KOPT-K1 (cell line): ENCODE measurements around the gene PELI1.

Source experiments
- H3K27ac ChIP-seq: fragments of 200-600 bp; sonication (generic); 2 replicates; pipeline ENCODE4 v1.5.1; 2016; ENCODE audit warnings: antibody characterized with exemption, mild to moderate bottlenecking, low read depth, low read length; ENCODE audit not compliant: poor library complexity, severe bottlenecking
- H3K36me3 ChIP-seq: fragments of 200-600 bp; sonication (generic); 2 replicates; pipeline ENCODE4 v1.5.1; 2017; ENCODE audit warnings: antibody characterized with exemption, mild to moderate bottlenecking, low read length, moderate library complexity; ENCODE audit not compliant: insufficient read depth
- H3K9me3 ChIP-seq: fragments of 200-600 bp; sonication (generic); 2 replicates; pipeline ENCODE4 v1.5.1; 2017; ENCODE audit warnings: antibody characterized with exemption, low read length, mild to moderate bottlenecking; ENCODE audit not compliant: insufficient read depth, poor library complexity, severe bottlenecking

PELI1 gene

GRCh38 chr2:64166637-64167420 lies 22.6 kb upstream of the PELI1 start:
- Histone ChIP-seq H3K9me3 (no peaks in the 10 kb centered on the region), H3K27ac (no peak overlapping the region), H3K36me3 (no peaks in the 10 kb centered on the region)

- H3K27ac ChIP-seq: no peak overlapping the region
- no peaks in the 10 kb centered on the region for H3K36me3 ChIP-seq
- no peaks in the 10 kb centered on the region for H3K9me3 ChIP-seq
These were observed 22.0 kb upstream of the PELI1 start for GRCh38 chr2:64166212-64166611.

- H3K9me3 ChIP-seq: no peaks in the 10 kb centered on the region
- H3K27ac ChIP-seq: no peak overlapping the region
- H3K36me3 ChIP-seq: no peaks in the 10 kb centered on the region
These were observed 21.5 kb upstream of the PELI1 start for GRCh38 chr2:64165706-64166105.

- no peaks in the 10 kb centered on the region for H3K9me3 ChIP-seq
- no peak overlapping the region for H3K27ac ChIP-seq
- no peaks in the 10 kb centered on the region for H3K36me3 ChIP-seq
These were observed 20.4 kb upstream of the PELI1 start for GRCh38 chr2:64164629-64165028.

- H3K36me3 ChIP-seq: no peaks in the 10 kb centered on the region
- H3K27ac ChIP-seq: no peak overlapping the region
- H3K9me3 ChIP-seq: no peaks in the 10 kb centered on the region
These were observed 18.3 kb upstream of the PELI1 start for GRCh38 chr2:64162516-64162915.

- H3K9me3 ChIP-seq: no peaks in the 10 kb centered on the region
- no peak overlapping the region for H3K27ac ChIP-seq
- H3K36me3 ChIP-seq: no peaks in the 10 kb centered on the region
These were observed 13.6 kb upstream of the PELI1 start for GRCh38 chr2:64157792-64158191.

GRCh38 chr2:64153811-64154210 lies 9.6 kb upstream of the PELI1 start:
- no peaks in the 10 kb centered on the region for H3K9me3 ChIP-seq
- no peaks in the 10 kb centered on the region for H3K36me3 ChIP-seq
- H3K27ac ChIP-seq: no peak overlapping the region

GRCh38 chr2:64151476-64151875 lies 7.3 kb upstream of the PELI1 start:
- Histone ChIP-seq H3K9me3 (no peaks in the 10 kb centered on the region), H3K27ac (no peak overlapping the region), H3K36me3 (no peaks in the 10 kb centered on the region)

- Histone ChIP-seq H3K27ac (no peak overlapping the region), H3K36me3 (no peaks in the 10 kb centered on the region)
These were observed 1.5 kb upstream of the PELI1 start for GRCh38 chr2:64145714-64146113.

GRCh38 chr2:64145119-64145518 lies 899 bp upstream of the PELI1 start:
- H3K27ac ChIP-seq: no peak overlapping the region
- H3K9me3 ChIP-seq: no peaks in the 10 kb centered on the region
- H3K36me3 ChIP-seq: no peaks in the 10 kb centered on the region

More at GRCh38 chr2:64145714-64146113, 1.5 kb upstream of the PELI1 start:
- no peaks in the 10 kb centered on the region for H3K9me3 ChIP-seq

- H3K36me3 ChIP-seq: no peaks in the 10 kb centered on the region
- peak overlapping the region; percentile 75 for H3K27ac ChIP-seq
- no peaks in the 10 kb centered on the region for H3K9me3 ChIP-seq
These were observed 807 bp downstream of the PELI1 start for GRCh38 chr2:64143169-64144056.

- no peaks in the 10 kb centered on the region for H3K9me3 ChIP-seq
- H3K27ac ChIP-seq: peak overlapping the region; percentile 75
- no peaks in the 10 kb centered on the region for H3K36me3 ChIP-seq
These were observed 1.5 kb downstream of the PELI1 start for GRCh38 chr2:64142741-64143168.

GRCh38 chr2:64141674-64142405 lies 2.4 kb downstream of the PELI1 start:
- Histone ChIP-seq H3K9me3 (no peaks in the 10 kb centered on the region), H3K36me3 (no peaks in the 10 kb centered on the region), H3K27ac (peak overlapping the region; percentile 75)

- H3K9me3 ChIP-seq: no peaks in the 10 kb centered on the region
- no peaks in the 10 kb centered on the region for H3K36me3 ChIP-seq
- no peak overlapping the region for H3K27ac ChIP-seq
These were observed 3.5 kb downstream of the PELI1 start for GRCh38 chr2:64140665-64141200.

- Histone ChIP-seq H3K9me3 (no peaks in the 10 kb centered on the region), H3K36me3 (no peaks in the 10 kb centered on the region), H3K27ac (no peak overlapping the region)
These were observed 4.3 kb downstream of the PELI1 start for GRCh38 chr2:64139956-64140355.
